Stimulated activated naive B cell treated with anti-CD40 and anti-IgM and Interleukin-4, amounts not matched to agents 10 μg/mL and 1 μg/mL and 100 μg/mL, for 72 hours (primary cell): ENCODE results near the gene THOC2.
"Not testable (repeated sequence)": the region's sequence is repeated elsewhere in the genome, so short reads cannot be mapped to it uniquely, and the experiment has no call there.

Experiments used
- ATAC-seq, 2 donors: fragments of 150-1000 bp; cut with Tn5 transposase; replicated peaks; 2 replicates each; pipeline ENCODE4 v1.10.0; 2021; ENCODE audit warnings: moderate library complexity in 1 of 2
- DNase-seq: peaks from one replicate; pipeline ENCODE4 v3.0.0; 2021
- H3K27ac Mint-ChIP-seq: one replicate; pipeline ENCODE4 v1.8.0; 2022; ENCODE audit warnings: mild to moderate bottlenecking, mixed read lengths
- H3K27me3 Mint-ChIP-seq, 2 donors: one replicate each; pipeline ENCODE4 v1.8.0; 2022; ENCODE audit warnings: mixed read lengths in 2 of 2
- H3K36me3 Mint-ChIP-seq, 2 donors: one replicate each; pipeline ENCODE4 v1.8.0; 2022; ENCODE audit warnings: mixed read lengths in 2 of 2, mild to moderate bottlenecking in 1 of 2
- H3K4me1 Mint-ChIP-seq, 2 donors: one replicate each; pipeline ENCODE4 v1.8.0; 2022; ENCODE audit warnings: mixed read lengths in 2 of 2, mild to moderate bottlenecking in 1 of 2
- H3K4me3 Mint-ChIP-seq, 2 donors: one replicate each; pipeline ENCODE4 v1.8.0; 2022; ENCODE audit warnings: mild to moderate bottlenecking in 2 of 2, mixed read lengths in 2 of 2, moderate library complexity in 1 of 2
- H3K9me3 Mint-ChIP-seq, 2 donors: one replicate each; pipeline ENCODE4 v1.8.0; 2022; ENCODE audit warnings: mixed read lengths in 2 of 2, mild to moderate bottlenecking in 1 of 2

Gene THOC2

GRCh38 chrX:123720486-123720885 is 12.4 kb downstream of the THOC2 start:
- Mint-ChIP-seq H3K4me3 (no peak overlapping the region), H3K36me3 (peaks cover 9 to 19% of the 10 kb centered on the region in 2 donors), H3K27me3 (no peaks in the 10 kb centered on the region), H3K4me1 (peaks cover 9 to 12% of the 10 kb centered on the region in 2 donors), H3K27ac (no peak overlapping the region), H3K9me3 (no peaks in the 10 kb centered on the region)
- no peak for DNase-seq
- no peak for ATAC-seq

DNA sequence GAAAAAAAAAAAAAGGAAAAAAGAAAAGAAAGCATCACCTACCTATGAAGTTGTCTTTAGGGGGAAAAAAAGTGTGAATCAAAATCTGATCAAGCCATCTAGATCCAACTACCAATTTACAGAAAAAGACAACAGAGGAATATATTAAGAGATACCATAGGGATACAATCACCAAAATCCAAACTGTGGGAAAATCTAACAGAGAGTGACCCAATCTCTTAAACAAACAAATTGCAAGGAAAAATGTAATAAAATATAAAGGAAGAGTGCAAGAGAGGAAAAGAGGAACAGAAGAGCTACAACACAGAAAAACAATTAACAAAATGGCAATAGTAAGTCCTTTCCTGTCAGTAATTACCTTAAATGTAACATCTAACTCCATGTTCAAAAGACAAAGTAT is 19.0 kb downstream of the THOC2 start:
- ATAC-seq (no peak), DNase-seq (no peak)
- Mint-ChIP-seq H3K27ac (no peak overlapping the region), H3K4me1 (peaks cover 11 to 26% of the 10 kb centered on the region in 2 donors), H3K9me3 (no peaks in the 10 kb centered on the region), H3K36me3 (peaks cover 2 to 13% of the 10 kb centered on the region in 2 donors), H3K27me3 (no peaks in the 10 kb centered on the region), H3K4me3 (no peak overlapping the region)

GRCh38 chrX:123713434-123713833 is 19.4 kb downstream of the THOC2 start:
- DNase-seq (no peak), ATAC-seq (no peak)
- Mint-ChIP-seq H3K27ac (peak overlapping the region; percentile 28), H3K27me3 (no peaks in the 10 kb centered on the region), H3K4me3 (no peak overlapping the region), H3K4me1 (peaks cover 11 to 26% of the 10 kb centered on the region in 2 donors), H3K36me3 (peaks cover 2 to 13% of the 10 kb centered on the region in 2 donors), H3K9me3 (no peaks in the 10 kb centered on the region)

DNA sequence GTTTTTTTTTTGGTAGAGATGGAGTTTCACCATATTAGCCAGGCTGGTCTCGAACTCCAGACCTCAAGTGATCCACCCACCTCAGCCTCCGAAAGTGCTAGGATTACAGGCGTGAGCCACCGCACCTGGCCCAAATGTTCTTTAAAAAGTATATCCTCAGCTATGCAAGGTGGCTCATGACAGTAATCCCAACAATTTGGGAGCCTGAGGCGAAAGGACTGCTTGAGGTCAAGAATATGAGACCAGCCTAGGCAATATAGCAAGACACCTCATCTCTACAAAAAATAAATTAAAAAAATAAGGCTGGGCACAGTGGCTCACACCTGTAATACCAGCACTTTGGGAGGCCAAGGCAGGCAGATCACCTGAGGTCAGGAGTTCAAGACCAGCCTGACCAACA is 21.7 kb downstream of the THOC2 start:
- not testable (repeated sequence) for H3K27ac Mint-ChIP-seq, H3K36me3 Mint-ChIP-seq, H3K4me3 Mint-ChIP-seq, H3K27me3 Mint-ChIP-seq, H3K9me3 Mint-ChIP-seq, DNase-seq, ATAC-seq
- H3K4me1 Mint-ChIP-seq = peaks cover 6 to 20% of the 10 kb centered on the region in 2 donors

DNA sequence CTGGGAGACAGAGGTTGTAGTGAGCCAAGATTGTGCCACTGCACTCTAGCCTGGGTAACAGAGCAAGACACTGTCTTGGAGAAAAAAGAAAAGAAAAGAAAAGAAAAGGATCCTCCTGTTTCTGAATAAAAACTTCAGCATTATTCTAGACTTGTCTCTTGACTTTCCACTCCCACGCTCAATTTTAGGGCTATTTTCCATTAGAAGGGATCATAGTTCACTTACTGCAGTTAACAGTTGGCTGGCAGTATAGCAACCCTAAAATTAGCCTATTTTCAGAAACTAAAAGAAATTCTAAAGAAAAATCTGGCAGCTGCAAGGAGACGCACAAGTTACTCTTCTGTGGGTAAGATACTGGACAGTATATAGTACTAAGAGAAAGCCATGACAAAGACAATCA is 28.1 kb downstream of the THOC2 start:
- no peaks in the 10 kb centered on the region for H3K9me3 Mint-ChIP-seq
- DNase-seq (no peak), ATAC-seq (no peak)
- H3K27me3 Mint-ChIP-seq = no peaks in the 10 kb centered on the region
- H3K36me3 Mint-ChIP-seq = peaks cover 2 to 4% of the 10 kb centered on the region in 2 donors
- peaks cover 1 to 13% of the 10 kb centered on the region in 2 donors for H3K4me1 Mint-ChIP-seq
- no peak overlapping the region for H3K27ac Mint-ChIP-seq
- no peak overlapping the region for H3K4me3 Mint-ChIP-seq

DNA sequence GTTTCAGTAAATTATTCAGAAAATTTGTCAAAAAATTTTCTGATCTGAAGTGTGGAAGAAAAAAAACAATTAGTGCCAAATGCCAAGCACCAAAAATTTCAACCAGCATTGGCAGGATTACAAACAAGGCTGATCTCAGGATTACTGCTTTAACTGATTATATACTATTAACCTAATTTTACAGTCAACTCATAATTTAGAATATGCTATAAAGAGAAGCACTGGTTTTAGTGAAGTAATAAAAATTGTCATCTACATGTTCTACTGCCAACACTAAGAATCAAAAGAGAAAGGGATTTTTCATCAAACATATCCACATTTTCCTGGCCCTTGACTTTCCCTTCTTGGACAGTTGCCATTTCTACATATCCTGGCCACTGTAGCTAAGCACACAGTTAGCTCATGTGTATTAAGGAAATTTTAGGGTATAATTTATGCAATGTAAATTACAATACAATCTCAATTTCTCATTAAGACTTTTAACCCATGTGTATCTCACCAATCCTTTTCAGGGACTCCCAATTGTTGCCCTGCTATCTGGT is 33.8 kb downstream of the THOC2 start:
- Mint-ChIP-seq H3K4me1 (peaks cover 0 to 5% of the 10 kb centered on the region in 2 donors), H3K36me3 (peaks cover 0 to 3% of the 10 kb centered on the region in 2 donors), H3K9me3 (no peaks in the 10 kb centered on the region), H3K27me3 (no peaks in the 10 kb centered on the region), H3K4me3 (no peak overlapping the region), H3K27ac (no peak overlapping the region)
- no peak for ATAC-seq
- no peak for DNase-seq

DNA sequence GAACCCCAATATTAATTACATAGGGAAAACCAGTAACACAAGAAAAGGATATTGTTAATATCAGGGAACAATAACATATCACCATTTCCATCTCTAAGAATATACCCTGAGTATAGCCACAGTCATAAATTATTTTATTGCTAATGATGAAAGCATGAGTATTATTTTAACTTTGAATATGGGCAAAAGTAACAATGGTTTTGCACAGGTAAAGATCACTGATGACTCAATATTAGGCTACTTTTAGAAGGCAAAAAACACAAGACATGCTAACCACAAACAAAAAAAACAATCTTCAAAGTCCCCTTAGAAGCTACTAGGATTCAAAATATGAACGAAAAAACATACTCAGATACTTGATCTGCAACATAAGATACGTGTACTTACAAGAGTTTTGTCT is 36.5 kb downstream of the THOC2 start:
- ATAC-seq = no peak
- Mint-ChIP-seq H3K27ac (no peak overlapping the region), H3K27me3 (no peaks in the 10 kb centered on the region)

DNA sequence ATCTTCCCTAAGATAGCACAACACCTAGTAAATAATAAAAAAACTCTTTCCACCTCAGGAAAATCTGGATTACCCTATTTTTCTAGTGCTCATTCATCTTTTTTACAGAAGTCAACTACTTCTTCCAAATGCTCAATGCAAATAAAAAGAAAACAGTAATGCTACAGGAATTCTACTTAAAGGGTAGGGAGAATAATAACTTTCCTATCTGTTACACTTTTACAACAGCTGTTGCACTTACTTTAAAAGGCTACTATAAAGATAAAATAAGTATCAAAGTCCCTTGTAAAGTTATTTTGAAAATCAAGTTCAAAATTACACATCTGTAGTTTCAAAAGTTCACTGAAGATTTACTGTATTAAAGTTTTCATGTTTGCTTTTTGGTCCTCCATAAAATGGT is 37.6 kb downstream of the THOC2 start:
- peaks cover 0 to 13% of the 10 kb centered on the region in 2 donors for H3K36me3 Mint-ChIP-seq
- DNase-seq (no peak), ATAC-seq (no peak)
- H3K4me3 Mint-ChIP-seq = no peak overlapping the region
- no peak overlapping the region for H3K27ac Mint-ChIP-seq
- no peaks in the 10 kb centered on the region for H3K27me3 Mint-ChIP-seq
- peaks cover 0 to 5% of the 10 kb centered on the region in 2 donors for H3K4me1 Mint-ChIP-seq
- H3K9me3 Mint-ChIP-seq = no peaks in the 10 kb centered on the region

More for the DNA sequence above, 36.5 kb downstream of the THOC2 start:
- no peak for DNase-seq
- H3K4me3 Mint-ChIP-seq = no peak overlapping the region
- H3K9me3 Mint-ChIP-seq = no peaks in the 10 kb centered on the region
- peaks cover 0 to 5% of the 10 kb centered on the region in 2 donors for H3K4me1 Mint-ChIP-seq
- peaks cover 0 to 13% of the 10 kb centered on the region in 2 donors for H3K36me3 Mint-ChIP-seq

DNA sequence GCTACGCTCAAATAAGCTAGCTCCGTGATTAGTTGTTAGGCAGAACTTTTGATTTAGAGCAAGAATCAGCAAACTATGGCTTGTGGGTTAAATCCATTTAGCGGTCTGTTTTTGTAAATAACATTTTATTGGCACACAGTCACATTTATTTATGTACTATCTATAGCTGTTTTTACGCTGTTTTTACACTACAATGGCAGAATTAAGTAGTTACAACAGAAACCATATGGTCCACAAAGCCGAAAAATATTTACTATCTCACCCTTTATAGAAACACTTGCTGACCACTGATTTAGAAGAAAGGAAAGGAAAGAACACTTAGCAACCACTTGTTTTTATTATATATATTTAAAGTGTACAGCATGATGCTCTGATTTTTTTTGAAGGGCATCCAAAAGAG is 41.1 kb downstream of the THOC2 start:
- no peaks in the 10 kb centered on the region for H3K27me3 Mint-ChIP-seq

GRCh38 chrX:123688524-123688923 is 44.3 kb downstream of the THOC2 start:
- no peak overlapping the region for H3K4me3 Mint-ChIP-seq
- H3K27me3 Mint-ChIP-seq = no peaks in the 10 kb centered on the region
- no peak overlapping the region for H3K27ac Mint-ChIP-seq
- peaks cover 4 to 11% of the 10 kb centered on the region in 2 donors for H3K4me1 Mint-ChIP-seq
- H3K9me3 Mint-ChIP-seq = no peaks in the 10 kb centered on the region
- DNase-seq (no peak), ATAC-seq (no peak)
- peaks cover 3 to 10% of the 10 kb centered on the region in 2 donors for H3K36me3 Mint-ChIP-seq

More for the DNA sequence above, 41.1 kb downstream of the THOC2 start:
- no peaks in the 10 kb centered on the region for H3K4me1 Mint-ChIP-seq
- no peak for ATAC-seq
- peaks cover 0 to 10% of the 10 kb centered on the region in 2 donors for H3K36me3 Mint-ChIP-seq
- DNase-seq = no peak
- no peaks in the 10 kb centered on the region for H3K9me3 Mint-ChIP-seq
- no peak overlapping the region for H3K27ac Mint-ChIP-seq
- no peak overlapping the region for H3K4me3 Mint-ChIP-seq

DNA sequence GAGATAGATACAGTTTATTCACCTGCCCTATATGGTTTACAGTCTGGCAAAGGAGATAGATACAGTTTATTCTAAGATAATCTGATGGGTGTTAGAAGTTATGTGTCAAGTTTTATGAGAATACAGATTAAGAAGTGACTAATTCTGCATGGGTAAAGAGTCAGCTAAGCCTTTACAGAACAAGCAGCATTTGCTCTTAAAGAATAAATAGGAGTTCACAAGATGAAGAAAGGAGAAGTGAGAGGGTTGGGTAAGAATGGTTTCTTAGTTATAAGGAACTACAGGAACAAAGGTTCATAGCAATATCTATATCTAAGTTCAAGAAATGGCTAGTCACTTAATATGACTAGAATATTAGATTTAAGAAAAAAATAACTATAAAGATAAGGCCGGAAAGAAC is 47.6 kb downstream of the THOC2 start:
- Mint-ChIP-seq H3K4me1 (peaks cover 4 to 11% of the 10 kb centered on the region in 2 donors), H3K27ac (no peak overlapping the region), H3K27me3 (no peaks in the 10 kb centered on the region), H3K9me3 (no peaks in the 10 kb centered on the region), H3K4me3 (no peak overlapping the region), H3K36me3 (peaks cover 16 to 19% of the 10 kb centered on the region in 2 donors)
- DNase-seq = no peak
- peak; percentile 42 to 55 for ATAC-seq

GRCh38 chrX:123682186-123682585 is 50.7 kb downstream of the THOC2 start:
- peaks cover 30% of the 10 kb centered on the region in 2 donors for H3K36me3 Mint-ChIP-seq
- no peak for DNase-seq
- H3K27me3 Mint-ChIP-seq = no peaks in the 10 kb centered on the region
- H3K4me3 Mint-ChIP-seq = no peak overlapping the region
- no peak for ATAC-seq
- H3K9me3 Mint-ChIP-seq = peaks cover 0 to 5% of the 10 kb centered on the region in 2 donors
- H3K27ac Mint-ChIP-seq = no peak overlapping the region
- peaks cover 4 to 11% of the 10 kb centered on the region in 2 donors for H3K4me1 Mint-ChIP-seq

- H3K9me3 Mint-ChIP-seq, H3K4me1 Mint-ChIP-seq, H3K4me3 Mint-ChIP-seq, H3K27me3 Mint-ChIP-seq, DNase-seq, H3K27ac Mint-ChIP-seq, ATAC-seq: not testable (repeated sequence)
- peaks cover 30 to 34% of the 10 kb centered on the region in 2 donors for H3K36me3 Mint-ChIP-seq
Observed at GRCh38 chrX:123679733-123680460, 53.0 kb downstream of the THOC2 start.

DNA sequence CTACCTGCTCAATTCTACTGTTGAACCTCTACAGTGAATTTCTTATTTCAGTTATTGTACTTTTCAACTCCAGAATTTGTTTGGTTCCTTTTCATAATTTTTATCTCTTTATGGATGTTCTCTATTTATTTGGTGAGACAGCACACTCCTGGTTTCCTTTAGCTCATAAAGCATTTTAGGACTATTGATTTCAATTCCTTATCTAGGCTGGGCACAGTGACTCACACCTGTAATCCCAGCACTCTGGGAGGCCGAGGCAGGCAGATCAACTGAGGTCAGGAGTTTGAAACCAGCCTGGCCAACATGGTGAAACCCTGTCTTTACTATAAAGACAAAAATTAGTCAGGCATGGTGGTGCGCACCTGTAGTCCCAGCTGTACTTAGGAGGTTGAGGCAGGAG is 57.7 kb downstream of the THOC2 start:
- DNase-seq (no peak), ATAC-seq (no peak)
- Mint-ChIP-seq H3K27me3 (no peaks in the 10 kb centered on the region), H3K4me3 (no peak overlapping the region), H3K36me3 (peaks cover 27 to 29% of the 10 kb centered on the region in 2 donors), H3K9me3 (peaks cover 3 to 12% of the 10 kb centered on the region in 2 donors), H3K27ac (no peak overlapping the region), H3K4me1 (no peaks in the 10 kb centered on the region)

DNA sequence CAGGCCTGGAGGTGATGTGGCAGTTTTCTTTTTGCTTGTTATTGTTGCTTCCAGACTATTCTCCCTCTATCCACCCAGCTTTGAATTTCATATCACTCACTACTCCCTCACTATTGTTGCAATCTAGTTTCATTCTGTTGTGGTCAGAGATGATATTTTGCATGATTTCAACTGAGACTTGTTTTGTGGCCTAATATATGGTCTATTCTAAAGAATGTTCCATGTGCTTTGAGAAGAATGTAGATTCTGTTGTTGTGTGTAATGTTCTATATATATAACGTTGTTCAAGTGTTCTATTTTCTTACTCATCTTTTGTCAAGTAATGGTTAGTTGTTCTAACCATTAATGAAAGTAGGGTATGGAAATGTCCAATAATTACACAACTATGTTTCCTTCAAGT is 59.0 kb downstream of the THOC2 start:
- H3K27ac Mint-ChIP-seq = no peak overlapping the region
- ATAC-seq (no peak), DNase-seq (no peak)
- H3K27me3 Mint-ChIP-seq = no peaks in the 10 kb centered on the region
- H3K4me1 Mint-ChIP-seq = no peaks in the 10 kb centered on the region
- H3K9me3 Mint-ChIP-seq = peaks cover 3 to 9% of the 10 kb centered on the region in 2 donors
- peaks cover 21 to 25% of the 10 kb centered on the region in 2 donors for H3K36me3 Mint-ChIP-seq
- no peak overlapping the region for H3K4me3 Mint-ChIP-seq
